Measurements from ENCODE around the gene FOXRED2. TPM values are rescaled to one million over a fixed set of nuclear protein-coding genes. Genes with fewer than 3 reads are reported as not detected.

Gene FOXRED2
- total and polyA plus RNA-seq, 2 donors (not counting 1 experiment from before 2014, with no cell fraction given), result 3.3 to 3.8 TPM

GRCh38 chr22:36550701-36551495 lies 44.1 kb upstream of the FOXRED2 start:
- Histone ChIP-seq H3K9ac (ENCODE audit: insufficient read depth, low read length) (no peak overlapping the region), H3K9me3 (ENCODE audit: control insufficient read depth, insufficient read depth, low read depth, low read length) (no peaks in the 10 kb centered on the region), H3K27me3 (ENCODE audit: control insufficient read depth, insufficient read depth, low read length) (peaks cover 22% of the 10 kb centered on the region), H3K27ac (ENCODE audit: insufficient read depth, low read length) (no peak overlapping the region), H4K20me1 (ENCODE audit: control insufficient read depth, extremely low read depth, insufficient read depth, low read length) (no peaks in the 10 kb centered on the region), H3K4me3 (replicated peaks in 1 of 4; ENCODE audit: control extremely low read depth in 1 of 4, insufficient read depth in 1 of 4, low read depth in 3 of 4, low read length in 4 of 4) (no peak overlapping the region), H3K4me1 (ENCODE audit: control insufficient read depth, extremely low read depth, insufficient read depth, low read length) (peaks cover 5% of the 10 kb centered on the region), H3K79me2 (ENCODE audit: control insufficient read depth, insufficient read depth, low read length) (no peaks in the 10 kb centered on the region), H2AFZ (ENCODE audit: low read length) (no peak overlapping the region), H3K4me2 (ENCODE audit: extremely low read depth, insufficient read depth, low read length) (no peak overlapping the region), H3K36me3 (ENCODE audit: control insufficient read depth, insufficient read depth, low read length) (no peaks in the 10 kb centered on the region)
- TF ChIP-seq, protein P1, sequence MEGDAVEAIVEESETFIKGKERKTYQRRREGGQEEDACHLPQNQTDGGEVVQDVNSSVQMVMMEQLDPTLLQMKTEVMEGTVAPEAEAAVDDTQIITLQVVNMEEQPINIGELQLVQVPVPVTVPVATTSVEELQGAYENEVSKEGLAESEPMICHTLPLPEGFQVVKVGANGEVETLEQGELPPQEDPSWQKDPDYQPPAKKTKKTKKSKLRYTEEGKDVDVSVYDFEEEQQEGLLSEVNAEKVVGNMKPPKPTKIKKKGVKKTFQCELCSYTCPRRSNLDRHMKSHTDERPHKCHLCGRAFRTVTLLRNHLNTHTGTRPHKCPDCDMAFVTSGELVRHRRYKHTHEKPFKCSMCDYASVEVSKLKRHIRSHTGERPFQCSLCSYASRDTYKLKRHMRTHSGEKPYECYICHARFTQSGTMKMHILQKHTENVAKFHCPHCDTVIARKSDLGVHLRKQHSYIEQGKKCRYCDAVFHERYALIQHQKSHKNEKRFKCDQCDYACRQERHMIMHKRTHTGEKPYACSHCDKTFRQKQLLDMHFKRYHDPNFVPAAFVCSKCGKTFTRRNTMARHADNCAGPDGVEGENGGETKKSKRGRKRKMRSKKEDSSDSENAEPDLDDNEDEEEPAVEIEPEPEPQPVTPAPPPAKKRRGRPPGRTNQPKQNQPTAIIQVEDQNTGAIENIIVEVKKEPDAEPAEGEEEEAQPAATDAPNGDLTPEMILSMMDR (conservative IDR thresholded peaks at IDR 0.05 in 1 of 2, IDR thresholded peaks at IDR 0.05 in 1 of 2; ENCODE audit: low read depth in 1 of 2, low read length in 2 of 2), result no peak
- TF ChIP-seq EZH2 (IDR thresholded peaks at IDR 0.05; ENCODE audit: low read length, missing control alignments), result no peak
- no peak for DNase-seq (ENCODE audit: low read depth in 2 of 2)

GRCh38 chr22:36549033-36549432 lies 42.2 kb upstream of the FOXRED2 start:
- H3K4me1 ChIP-seq (ENCODE audit: control insufficient read depth, extremely low read depth, insufficient read depth, low read length), result peaks cover 5% of the 10 kb centered on the region
- H3K4me3 ChIP-seq (replicated peaks in 1 of 4; ENCODE audit: control extremely low read depth in 1 of 4, insufficient read depth in 1 of 4, low read depth in 3 of 4, low read length in 4 of 4), result no peak overlapping the region
- no peaks in the 10 kb centered on the region for H4K20me1 ChIP-seq (ENCODE audit: control insufficient read depth, extremely low read depth, insufficient read depth, low read length)
- no peak overlapping the region for H3K4me2 ChIP-seq (ENCODE audit: extremely low read depth, insufficient read depth, low read length)
- no peak for DNase-seq (ENCODE audit: low read depth in 2 of 2)
- no peak overlapping the region for H3K27ac ChIP-seq (ENCODE audit: insufficient read depth, low read length)
- no peak overlapping the region for H3K9ac ChIP-seq (ENCODE audit: insufficient read depth, low read length)
- H2AFZ ChIP-seq (ENCODE audit: low read length), result peak overlapping the region; percentile 12
- TF ChIP-seq EZH2 (IDR thresholded peaks at IDR 0.05; ENCODE audit: low read length, missing control alignments), result no peak
- TF ChIP-seq, protein P1 (conservative IDR thresholded peaks at IDR 0.05 in 1 of 2, IDR thresholded peaks at IDR 0.05 in 1 of 2; ENCODE audit: low read depth in 1 of 2, low read length in 2 of 2), result no peak
- H3K9me3 ChIP-seq (ENCODE audit: control insufficient read depth, insufficient read depth, low read depth, low read length), result no peaks in the 10 kb centered on the region
- H3K36me3 ChIP-seq (ENCODE audit: control insufficient read depth, insufficient read depth, low read length), result no peaks in the 10 kb centered on the region
- no peaks in the 10 kb centered on the region for H3K79me2 ChIP-seq (ENCODE audit: control insufficient read depth, insufficient read depth, low read length)
- H3K27me3 ChIP-seq (ENCODE audit: control insufficient read depth, insufficient read depth, low read length), result peaks cover 15% of the 10 kb centered on the region

- no peak for TF ChIP-seq EZH2 (IDR thresholded peaks at IDR 0.05; ENCODE audit: low read length, missing control alignments)
- TF ChIP-seq, protein P1 (conservative IDR thresholded peaks at IDR 0.05 in 1 of 2, IDR thresholded peaks at IDR 0.05 in 1 of 2; ENCODE audit: low read depth in 1 of 2, low read length in 2 of 2), result no peak
- Histone ChIP-seq H3K4me3 (replicated peaks in 1 of 4; ENCODE audit: control extremely low read depth in 1 of 4, insufficient read depth in 1 of 4, low read depth in 3 of 4, low read length in 4 of 4) (no peak overlapping the region), H3K9ac (ENCODE audit: insufficient read depth, low read length) (no peak overlapping the region), H3K79me2 (ENCODE audit: control insufficient read depth, insufficient read depth, low read length) (no peaks in the 10 kb centered on the region), H3K9me3 (ENCODE audit: control insufficient read depth, insufficient read depth, low read depth, low read length) (no peaks in the 10 kb centered on the region), H3K4me1 (ENCODE audit: control insufficient read depth, extremely low read depth, insufficient read depth, low read length) (peaks cover 5% of the 10 kb centered on the region), H3K4me2 (ENCODE audit: extremely low read depth, insufficient read depth, low read length) (no peak overlapping the region), H3K27me3 (ENCODE audit: control insufficient read depth, insufficient read depth, low read length) (peaks cover 15% of the 10 kb centered on the region), H2AFZ (ENCODE audit: low read length) (peak overlapping the region; percentile 12), H4K20me1 (ENCODE audit: control insufficient read depth, extremely low read depth, insufficient read depth, low read length) (no peaks in the 10 kb centered on the region), H3K27ac (ENCODE audit: insufficient read depth, low read length) (no peak overlapping the region), H3K36me3 (ENCODE audit: control insufficient read depth, insufficient read depth, low read length) (no peaks in the 10 kb centered on the region)
- DNase-seq (ENCODE audit: low read depth in 2 of 2), result no peak
These were observed 41.8 kb upstream of the FOXRED2 start for GRCh38 chr22:36548606-36549005.
